EL (cell line): Measurements from ENCODE around the gene BAG1.

Source experiments
- DNase-seq: peaks from one replicate; pipeline ENCODE4 v3.0.0-alpha.2; 2016

The BAG1 gene

DNA sequence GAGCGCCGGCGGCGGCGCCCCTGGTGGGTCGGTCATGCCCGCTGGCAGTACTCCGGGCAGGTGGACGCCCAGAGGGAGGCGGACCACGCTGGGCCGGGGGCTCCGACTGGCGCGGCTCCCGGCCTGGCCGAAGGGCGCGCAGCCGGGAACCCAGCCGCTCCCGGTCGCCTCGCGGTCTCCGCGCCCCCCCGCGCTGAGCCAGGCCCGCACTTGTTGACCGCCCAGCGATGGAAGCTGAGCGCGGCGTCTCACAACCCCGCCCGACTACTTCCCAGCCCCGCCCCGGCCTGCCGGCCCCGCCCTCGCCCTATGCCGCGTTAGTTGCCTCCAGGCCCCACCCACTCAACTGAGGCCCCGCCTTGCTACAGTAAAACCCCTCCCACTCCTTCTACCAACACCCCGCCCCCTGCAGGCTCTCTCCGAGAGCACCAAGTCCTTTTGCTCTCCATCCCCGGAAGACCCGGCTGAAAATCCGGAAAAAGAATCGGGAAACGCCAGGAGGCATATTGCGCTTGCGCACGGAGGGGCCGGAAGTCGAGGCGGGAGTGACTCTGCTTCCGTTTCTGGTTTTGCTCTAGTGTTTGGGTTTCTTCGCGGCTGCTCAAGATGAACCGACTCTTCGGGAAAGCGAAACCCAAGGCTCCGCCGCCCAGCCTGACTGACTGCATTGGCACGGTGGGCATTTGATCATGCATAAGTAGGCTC lies at the start of gene BAG1, which contains the start of gene CHMP5:
TSS of gene BAG1 (minus strand) at position 236 of the 705 bp plus-strand sequence.
TSS of gene CHMP5 (plus strand) at position 577 of the 705 bp plus-strand sequence. CDS start at position 607, 30 bp downstream.
- peak; percentile 100 for DNase-seq

DNA sequence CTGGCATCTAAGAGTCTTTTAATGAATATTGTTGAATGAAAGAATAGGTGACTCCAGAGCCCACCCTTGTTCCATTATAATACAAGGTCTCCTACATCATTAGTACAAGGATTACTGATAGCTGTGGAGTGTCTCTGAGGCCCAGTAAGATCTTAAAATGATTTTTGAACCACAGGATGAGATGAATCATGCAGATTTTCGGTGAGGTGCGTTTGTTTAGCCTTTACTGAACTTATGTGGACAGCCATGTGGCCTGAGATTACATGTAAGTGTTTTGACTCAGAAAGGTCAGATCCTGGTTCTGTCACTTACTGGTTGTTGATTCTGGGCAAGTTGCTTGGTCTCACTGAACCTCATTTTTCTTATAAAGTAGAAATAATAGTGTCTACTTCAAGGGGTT lies 47.4 kb upstream of the BAG1 start:
- peak; percentile 22 for DNase-seq

DNA sequence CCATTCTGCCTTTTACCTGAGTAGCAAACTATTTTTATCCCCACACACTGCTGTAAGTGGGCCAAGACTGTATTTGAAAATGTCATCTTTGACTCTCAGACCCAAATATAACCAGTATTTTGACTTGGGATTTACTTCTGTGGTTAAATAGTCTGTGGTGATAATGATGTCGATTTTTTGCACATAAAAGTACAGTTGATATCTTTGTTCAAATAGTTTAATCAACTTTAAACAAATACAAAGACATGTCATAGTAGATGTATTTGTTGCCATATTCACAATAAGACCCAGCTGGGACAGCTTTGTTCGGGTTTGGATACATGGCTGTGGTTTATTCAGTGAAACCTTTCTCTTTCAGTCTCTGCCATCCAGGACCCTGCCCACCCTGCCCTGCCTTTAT lies 46.2 kb upstream of the BAG1 start:
- no peak for DNase-seq

DNA sequence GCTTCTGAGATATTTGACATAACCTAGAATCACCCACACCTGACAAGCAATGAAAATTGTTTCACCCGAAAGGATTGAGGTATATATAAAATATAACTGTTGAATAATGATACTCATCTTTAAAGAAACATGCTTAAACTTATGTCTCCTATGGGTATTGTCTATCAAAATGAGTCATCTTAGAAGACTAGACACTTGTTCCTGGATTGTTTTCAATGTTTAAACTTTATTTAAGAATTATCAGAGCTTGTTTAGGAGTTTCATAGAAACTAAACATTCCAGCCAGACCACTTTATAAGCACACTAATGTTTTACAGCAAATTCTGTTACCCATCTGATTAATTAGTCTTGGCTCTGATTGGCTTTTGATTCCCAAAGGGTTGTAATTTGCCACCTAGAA lies 45.4 kb upstream of the BAG1 start:
- no peak for DNase-seq

DNA sequence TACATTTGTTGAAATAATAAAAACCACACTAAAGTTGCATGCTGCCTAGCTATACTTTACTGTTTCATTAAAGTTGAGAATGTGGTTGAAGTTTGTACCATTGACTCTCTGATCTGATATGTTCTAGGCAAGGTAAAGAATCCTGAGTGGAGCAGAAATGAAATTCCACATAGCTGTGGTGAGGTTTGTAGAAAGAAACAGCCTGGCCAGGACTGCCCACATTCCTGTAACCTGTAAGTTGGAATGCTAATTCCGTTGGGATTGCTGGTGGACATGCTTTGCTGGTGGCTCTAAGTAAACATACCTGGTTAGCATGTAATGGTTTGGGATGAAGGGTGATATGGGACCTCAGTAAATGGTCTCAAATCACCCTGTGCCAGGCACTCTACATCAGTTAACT lies 42.6 kb upstream of the BAG1 start:
- no peak for DNase-seq

DNA sequence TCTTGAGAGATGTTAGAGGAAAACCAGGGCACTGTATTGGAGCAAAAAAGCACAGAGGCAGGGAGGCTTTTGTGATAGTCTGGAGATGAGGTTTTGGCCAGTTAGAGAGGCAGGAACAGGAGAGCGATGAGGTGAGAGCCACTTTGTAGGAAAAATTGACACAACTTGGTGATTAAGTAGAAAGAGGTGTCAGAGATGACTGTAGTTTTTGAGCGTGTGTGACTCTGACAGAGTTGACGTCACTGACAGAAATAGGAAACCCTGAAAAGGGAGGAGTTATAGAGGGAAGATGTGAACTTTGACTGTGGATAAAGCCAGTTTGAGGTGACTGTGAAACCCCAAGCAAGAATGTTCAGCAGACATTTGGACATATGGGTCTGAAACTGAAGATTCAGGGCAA lies 41.5 kb upstream of the BAG1 start:
- DNase-seq = no peak

DNA sequence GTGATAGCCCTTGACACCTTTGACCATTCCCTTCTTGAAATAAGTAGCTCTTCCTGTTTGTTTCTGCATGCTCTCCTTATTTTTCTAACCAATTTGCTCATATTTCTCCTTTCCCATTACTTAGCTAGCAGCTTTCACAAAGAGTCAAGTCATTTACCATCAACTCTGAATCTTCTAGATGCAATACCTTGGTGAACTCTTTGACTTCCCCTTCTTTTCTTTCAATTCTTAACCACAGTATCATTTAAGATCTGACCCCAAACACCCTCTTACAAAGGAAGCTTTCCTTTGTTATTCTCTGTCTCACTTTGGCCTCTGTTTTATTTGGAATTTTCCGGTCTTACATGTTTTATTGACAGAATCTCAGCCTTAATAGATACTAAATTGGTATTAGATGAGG lies 39.9 kb upstream of the BAG1 start:
- DNase-seq = no peak

DNA sequence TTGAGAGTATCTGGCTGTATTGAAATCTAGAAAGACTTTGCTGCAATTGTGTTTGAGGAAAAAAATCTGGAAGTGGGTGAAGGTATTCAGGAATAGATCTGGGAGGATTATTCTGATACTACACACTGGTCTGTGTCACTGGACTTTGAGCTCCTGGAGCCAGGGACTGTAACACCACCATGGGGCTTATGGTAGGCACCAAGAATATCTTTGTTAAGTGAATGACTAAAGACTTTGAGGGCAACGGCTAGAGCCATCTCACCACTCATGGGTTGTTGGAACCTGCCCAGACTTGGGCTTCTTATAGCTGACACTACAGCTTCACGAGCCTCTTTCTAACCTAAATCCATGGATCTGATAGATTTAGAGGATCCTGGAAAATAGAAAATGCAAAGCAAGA lies 36.0 kb upstream of the BAG1 start:
- DNase-seq = no peak

DNA sequence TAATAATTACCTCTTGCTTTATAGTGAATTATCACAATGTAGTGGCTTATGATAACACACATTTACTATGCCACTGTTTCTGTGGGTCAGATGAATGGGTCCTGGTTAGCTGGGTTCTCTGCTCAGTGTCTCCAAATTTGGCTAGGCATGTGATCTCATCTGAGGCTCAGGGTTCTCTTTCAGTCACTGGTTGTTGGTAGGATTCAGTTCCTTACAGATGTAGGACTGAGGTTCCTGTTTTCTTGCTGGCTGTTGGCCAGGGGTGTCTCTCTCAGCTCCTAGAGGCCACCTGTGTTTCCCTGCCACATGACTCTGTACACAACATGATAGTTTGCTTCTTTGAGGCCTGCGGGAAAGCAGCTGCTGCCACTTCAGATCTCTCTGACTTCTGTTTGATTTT lies 32.9 kb upstream of the BAG1 start:
- DNase-seq = no peak

DNA sequence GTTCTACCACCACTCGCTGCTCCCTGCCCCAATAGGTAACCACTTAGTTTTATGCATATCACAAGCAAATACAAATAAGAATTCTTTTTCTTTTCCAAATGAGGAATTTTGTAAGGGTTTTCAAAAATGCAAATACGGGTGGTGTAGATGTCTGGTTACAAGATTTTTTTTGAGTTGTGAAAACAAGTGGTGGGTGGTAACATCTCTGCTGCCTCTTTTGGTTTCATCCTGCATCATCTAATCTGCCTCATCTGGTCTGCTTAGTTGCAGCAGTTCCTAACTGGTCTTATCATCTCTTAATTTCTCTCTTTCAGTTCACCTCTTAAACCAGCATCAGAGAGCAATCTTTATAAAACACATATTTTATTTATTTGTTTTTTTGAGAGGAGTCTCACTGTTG lies 31.1 kb upstream of the BAG1 start:
- no peak for DNase-seq

DNA sequence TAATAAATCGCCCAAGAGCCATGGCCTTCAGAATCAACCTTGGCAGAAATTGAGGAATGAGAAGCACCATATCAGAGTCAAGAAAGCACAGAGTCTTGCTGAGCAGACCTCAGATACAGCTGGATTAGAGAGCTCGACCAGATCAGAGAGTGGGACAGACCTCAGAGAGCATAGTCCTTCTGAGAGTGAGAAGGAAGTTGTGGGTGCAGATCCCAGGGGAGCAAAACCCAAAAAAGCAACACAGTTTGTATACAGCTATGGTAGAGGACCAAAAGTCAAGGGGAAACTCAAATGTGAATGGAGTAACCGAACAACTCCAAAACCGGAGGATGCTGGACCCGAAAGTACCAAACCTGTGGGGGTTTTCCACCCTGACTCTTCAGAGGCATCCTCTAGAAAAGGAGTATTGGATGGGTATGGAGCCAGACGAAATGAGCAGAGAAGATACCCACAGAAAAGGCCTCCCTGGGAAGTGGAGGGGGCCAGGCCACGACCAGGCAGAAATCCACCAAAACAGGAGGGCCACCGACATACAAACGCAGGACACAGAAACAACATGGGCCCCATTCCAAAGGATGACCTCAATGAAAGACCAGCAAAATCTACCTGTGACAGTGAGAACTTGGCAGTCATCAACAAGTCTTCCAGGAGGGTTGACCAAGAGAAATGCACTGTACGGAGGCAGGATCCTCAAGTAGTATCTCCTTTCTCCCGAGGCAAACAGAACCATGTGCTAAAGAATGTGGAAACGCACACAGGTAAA lies 30.3 kb upstream of the BAG1 start:
- no peak for DNase-seq

DNA sequence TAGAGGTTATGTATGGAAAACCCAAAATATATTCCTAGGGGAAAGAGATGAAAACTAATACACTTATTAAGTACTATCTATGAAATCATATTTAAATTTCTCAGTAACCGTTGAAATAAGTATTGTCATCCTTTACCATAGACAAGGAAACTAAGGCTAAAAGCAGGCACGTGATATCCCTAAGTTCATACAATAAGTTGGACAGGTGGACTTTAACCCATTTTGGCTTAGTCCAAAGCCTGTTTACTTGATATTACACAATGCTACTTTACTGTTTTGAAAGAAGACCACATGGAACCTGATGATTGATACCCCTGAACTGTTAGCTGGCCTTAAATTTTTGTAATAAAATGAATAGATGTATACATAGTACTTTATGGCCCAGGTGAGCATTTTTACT lies 29.3 kb upstream of the BAG1 start:
- no peak for DNase-seq

DNA sequence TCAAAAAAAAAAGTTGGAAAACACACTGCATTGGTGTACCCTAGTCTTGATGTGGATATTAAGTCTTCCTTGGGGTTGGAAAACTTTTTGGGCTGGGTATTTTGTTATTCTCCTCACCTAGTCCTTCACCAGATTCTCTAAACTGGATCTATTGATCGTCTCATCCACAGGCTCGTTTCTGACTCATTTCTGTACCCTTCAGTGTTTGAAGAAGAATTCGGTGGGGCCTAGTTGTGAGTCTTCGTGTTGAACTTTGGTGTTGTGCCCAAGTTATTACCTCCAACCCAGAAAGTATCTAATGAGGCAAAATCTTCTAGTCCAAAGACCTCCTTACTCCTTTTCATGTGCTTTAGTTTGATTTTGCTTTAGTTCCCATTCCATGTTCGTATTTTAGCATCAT lies 27.4 kb upstream of the BAG1 start:
- DNase-seq = no peak

DNA sequence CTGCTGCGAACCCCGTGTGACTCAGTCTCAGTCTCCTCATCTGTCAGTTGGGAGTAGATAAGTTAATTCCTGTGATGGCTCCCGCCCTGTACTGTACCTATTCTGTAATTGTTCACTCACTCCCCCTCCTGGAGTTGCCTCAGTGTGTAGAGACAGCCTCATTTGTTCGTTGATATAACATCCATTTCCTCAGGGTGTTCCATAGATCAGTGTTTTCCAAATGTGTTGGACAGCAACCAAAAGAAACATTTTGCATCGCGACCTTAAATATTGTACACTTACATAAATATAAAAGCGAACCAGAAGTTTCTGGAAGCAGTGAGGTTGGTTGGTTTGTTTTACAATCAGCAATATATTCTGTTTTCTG lies 26.5 kb upstream of the BAG1 start:
- no peak for DNase-seq

DNA sequence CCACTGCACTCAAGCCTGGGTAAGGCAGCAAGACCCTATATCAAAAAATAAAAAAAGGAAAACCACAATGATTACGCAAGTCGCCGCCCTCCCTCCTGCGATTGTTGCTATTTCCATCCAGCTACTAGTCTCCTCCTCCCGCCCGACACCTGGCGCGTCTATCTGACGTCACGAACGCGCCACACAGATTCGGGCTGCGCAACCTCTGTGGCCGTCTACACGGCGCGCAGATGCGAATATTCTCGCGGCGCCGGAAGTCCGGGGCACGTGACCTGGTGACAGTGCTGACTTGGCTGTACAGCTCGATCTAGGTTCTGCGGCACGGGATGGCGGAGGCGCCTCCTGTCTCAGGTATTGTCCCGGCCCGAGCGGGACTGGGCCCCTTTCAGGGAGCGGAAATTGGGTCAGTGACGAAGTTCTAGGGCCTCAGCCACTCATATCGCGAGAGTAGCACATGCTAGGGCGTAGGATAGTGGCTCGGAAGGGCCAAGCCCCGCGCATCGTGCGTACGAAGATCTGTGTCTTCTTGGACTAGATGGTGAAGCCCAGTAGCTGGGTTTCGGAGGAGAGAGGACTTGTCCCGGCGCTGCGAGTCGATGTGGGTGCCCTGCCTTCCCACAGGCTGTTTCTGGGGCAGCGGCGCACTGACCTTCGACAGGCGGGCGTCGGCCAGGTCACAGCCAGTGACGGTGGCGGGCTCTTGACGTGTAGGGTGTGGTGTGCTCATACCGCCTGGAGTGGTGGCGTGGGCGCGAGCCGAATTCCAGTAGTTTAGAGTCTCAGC lies 25.9 kb upstream of the BAG1 start, which contains the start of gene NFX1:
TSS of gene NFX1 (plus strand) at position 270 of the 784 bp plus-strand sequence. CDS start at position 327, 57 bp downstream.
- peak; percentile 99 for DNase-seq

DNA sequence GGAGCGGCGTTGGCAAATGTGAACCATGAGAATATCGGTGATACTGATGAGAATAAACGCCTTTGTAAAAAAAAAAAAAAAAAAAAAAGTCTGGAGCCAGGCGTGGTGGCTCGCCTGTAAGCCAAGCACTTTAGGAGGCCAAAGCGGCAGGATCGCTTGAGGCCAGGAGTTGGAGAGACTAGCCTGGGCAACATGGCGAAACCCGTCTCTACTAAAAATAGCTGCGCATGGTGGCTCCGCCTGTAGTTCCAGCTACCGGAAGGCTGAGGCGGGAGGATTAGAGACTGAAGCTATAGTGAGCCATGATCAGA lies 25.4 kb upstream of the BAG1 start:
- no peak for DNase-seq

DNA sequence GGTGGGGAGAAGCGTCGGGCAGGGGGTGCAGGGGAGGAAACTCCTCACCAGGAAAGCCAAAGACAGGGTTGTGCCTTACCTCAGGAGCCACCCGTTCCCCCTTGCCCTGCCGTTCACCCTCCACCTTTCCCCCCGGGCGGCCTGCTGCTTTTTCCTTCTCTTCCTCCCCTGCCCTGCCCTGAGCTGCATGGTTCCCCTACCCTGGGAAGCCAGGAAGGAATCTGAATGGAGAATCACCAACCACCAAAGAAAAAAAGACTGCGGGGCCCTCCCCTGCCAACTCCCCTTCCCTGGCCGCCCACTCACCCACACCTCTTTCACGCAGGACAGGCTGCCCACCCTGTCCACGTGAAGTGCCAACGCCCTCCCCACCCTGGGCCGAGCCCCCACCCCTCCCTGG lies 25.0 kb upstream of the BAG1 start:
- DNase-seq = no peak

DNA sequence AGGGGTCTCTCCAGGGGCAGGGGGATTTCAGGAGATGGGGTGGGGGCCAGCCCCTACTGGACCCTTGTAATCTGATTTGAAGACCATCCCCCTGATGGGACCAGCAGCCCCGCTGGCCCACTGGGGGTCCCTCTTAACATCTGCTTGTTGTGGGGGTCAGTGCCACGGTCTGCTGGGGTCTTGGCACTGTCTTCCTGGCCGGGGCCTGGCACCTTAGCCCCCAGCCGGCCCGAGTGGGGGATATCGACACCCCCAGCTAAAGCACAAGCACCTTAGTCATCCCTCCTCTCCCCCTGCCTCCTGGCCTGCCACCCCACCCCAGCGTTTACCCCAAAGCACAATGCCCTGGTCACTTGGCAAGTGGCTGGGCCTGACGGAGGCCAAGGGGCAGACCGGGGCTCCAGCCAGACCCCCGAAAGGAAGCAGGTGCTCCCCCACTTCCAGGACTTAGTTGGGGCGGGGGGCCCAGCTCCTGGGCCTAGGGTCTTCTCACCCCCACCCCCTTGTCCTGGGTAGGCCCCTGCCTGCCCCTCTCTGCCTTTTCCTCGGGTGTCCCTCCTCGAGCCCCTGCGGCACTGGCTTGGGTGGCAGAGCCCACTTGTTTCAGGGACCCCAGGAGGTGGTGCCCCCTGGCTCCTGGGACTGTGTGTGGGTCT lies 24.4 kb upstream of the BAG1 start:
- DNase-seq = no peak

DNA sequence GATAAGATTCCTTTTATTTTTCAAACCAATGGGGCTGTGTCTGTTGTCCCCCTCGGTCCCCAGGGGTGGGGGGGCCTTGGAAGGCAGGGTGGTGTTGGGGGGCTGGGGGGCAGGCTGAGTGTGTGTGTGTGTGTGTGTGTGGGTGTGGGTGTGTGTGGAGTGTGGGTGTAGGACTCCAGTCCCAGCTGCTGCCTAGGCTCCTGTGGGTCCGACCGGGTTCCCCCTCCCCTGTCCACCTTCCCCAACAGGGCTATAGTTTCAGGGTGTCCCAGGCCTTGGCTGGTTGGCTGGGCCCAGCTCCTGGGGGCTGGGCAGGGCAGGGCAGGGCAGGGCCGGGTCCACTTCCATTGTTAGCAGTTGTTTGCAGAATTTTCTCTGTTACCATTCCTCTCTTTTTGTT lies 23.7 kb upstream of the BAG1 start:
- no peak for DNase-seq

DNA sequence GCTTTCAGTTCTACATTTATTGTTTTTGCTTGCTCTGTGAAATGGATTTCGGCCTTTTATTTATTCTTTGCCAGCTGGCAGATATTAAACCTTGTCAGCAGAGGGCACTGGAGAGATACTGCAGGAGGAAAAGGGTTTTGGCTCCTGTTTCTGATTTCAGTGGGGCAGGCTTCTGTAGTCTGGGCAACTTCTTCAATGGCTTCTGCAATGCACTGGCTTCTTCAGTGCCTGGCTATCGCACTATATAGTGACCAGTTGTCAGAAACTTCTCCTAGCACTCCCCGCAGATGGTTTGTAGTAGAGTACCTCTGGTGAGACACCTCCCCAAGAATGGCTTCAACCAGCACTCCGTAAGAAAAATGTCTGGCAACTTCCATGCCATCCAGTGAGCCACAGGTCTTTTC lies 22.6 kb upstream of the BAG1 start:
- peak; percentile 69 for DNase-seq

DNA sequence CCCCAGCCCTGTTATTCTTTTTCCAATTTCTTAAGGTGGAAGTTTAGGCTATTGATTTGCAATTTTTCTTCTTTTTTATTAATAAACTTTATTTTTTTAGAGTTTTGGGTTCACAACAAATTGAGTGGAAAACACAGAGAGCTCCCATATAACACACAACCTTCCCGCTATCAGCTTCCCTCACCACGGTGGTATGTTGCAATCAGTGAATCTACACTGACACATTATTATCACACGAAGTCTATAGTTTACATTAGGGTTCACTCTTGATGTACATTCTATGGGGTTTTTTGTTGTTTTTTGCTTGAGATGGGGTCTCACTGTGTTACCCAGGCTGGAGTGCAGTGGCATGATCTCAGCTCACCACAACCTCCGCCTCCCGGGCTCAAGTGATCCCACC lies 21.0 kb upstream of the BAG1 start:
- no peak for DNase-seq

DNA sequence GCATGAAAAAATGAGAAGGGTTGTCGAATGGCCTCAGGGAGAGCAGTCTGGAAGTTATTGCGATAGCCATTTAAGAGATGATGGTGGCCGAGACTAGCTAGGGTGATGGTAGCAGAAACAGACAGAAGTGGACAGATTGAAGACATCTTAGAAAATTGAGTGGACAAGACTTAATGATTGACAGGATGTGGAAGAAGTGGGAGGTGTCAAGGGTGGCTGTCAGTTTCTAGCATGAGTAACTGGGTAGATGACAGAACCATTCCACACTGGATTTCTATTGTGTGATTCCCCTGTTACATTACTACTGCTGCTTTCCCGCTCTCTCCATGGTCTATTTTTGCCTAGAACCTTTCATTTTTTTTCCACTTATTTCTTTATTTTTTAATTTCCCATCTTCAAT lies 13.0 kb upstream of the BAG1 start:
- DNase-seq = no peak

DNA sequence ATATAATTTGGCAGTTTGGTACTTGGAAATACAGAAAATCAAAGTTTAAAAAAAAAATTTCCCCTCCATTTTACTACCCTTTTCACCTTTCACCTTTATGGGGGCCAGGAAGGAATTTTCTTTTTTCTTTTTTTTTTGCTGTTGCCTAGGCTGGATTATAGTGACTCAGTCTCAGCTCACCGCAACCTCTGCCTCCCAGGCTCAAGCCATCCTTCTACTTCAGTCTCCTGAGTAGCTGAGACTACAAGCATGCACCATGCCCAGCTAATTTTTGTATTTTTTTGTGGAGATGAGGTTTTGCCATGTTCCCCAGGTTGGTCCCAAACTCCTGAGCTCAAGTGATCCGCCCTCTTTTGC lies 9.4 kb upstream of the BAG1 start:
- DNase-seq = peak; percentile 16
